Measurements from ENCODE around the gene SERF2.
"Not testable (repeated sequence)": the region's sequence is repeated elsewhere in the genome, so short reads cannot be mapped to it uniquely, and the experiment has no call there.

The SERF2 gene

GRCh38 chr15:43829951-43830540 lies 37.9 kb downstream of the SERF2 start:
- DNase-seq (ENCODE audit: low spot score): not testable (repeated sequence)

GRCh38 chr15:43830691-43831275 lies 38.7 kb downstream of the SERF2 start:
- not testable (repeated sequence) for DNase-seq (ENCODE audit: low spot score)

- not testable (repeated sequence) for DNase-seq (ENCODE audit: low spot score)
Measured at GRCh38 chr15:43831519-43832052, 39.5 kb downstream of the SERF2 start.

GRCh38 chr15:43832485-43832884 lies 40.4 kb downstream of the SERF2 start:
- not testable (repeated sequence) for DNase-seq (ENCODE audit: low spot score)

- no peak for DNase-seq (ENCODE audit: low spot score)
Measured at GRCh38 chr15:43845421-43845820, 53.3 kb downstream of the SERF2 start.
